Lung (tissue), 13 donors: ENCODE measurements around the gene RASAL1. TPM values are rescaled to one million over a fixed set of nuclear protein-coding genes. Genes with fewer than 3 reads are reported as not detected.

Experiments used
- ATAC-seq: fragments of 200-7000 bp; cut with Tn5 transposase; one replicate; pipeline ENCODE4 v1.9.1; 2020; ENCODE audit warnings: moderate number of reproducible peaks; ENCODE audit not compliant: insufficient read depth, low FRiP score
- DNase-seq, 3 donors: peaks; one replicate each; pipeline ENCODE4 v3.0.0-alpha.2; 2013 to 2017
- H3K27ac ChIP-seq, 2 donors: one replicate each; pipeline ENCODE4 v1.5.1; 2013; ENCODE audit warnings: mild to moderate bottlenecking in 2 of 2, moderate library complexity in 2 of 2, control low read depth in 1 of 2, inconsistent platforms in 1 of 2, low read depth in 1 of 2, low read length in 1 of 2
- H3K27me3 ChIP-seq, 3 donors: one replicate each; pipeline ENCODE4 v1.5.1; 2013; ENCODE audit warnings: low read length in 2 of 3; ENCODE audit not compliant: control insufficient read depth in 3 of 3, insufficient read depth in 3 of 3
- H3K36me3 ChIP-seq, 4 donors: one replicate each; pipeline ENCODE4 v1.5.1; 2013; ENCODE audit warnings: low read length in 4 of 4, mild to moderate bottlenecking in 1 of 4, moderate library complexity in 1 of 4; ENCODE audit not compliant: control insufficient read depth in 4 of 4, insufficient read depth in 4 of 4
- H3K4me1 ChIP-seq, 5 donors: one replicate each; pipeline ENCODE4 v1.5.1; 2013; ENCODE audit warnings: low read length in 5 of 5, mild to moderate bottlenecking in 2 of 5, moderate library complexity in 1 of 5; ENCODE audit not compliant: control insufficient read depth in 5 of 5, insufficient read depth in 5 of 5
- H3K4me3 ChIP-seq: one replicate; pipeline ENCODE4 v1.5.1; 2013; ENCODE audit warnings: mild to moderate bottlenecking, control low read depth, moderate library complexity
- H3K9ac ChIP-seq, 2 donors: one replicate each; pipeline ENCODE4 v1.5.1; 2013; ENCODE audit warnings: low read length in 2 of 2, control low read depth in 1 of 2; ENCODE audit not compliant: insufficient read depth in 1 of 2
- H3K9me3 ChIP-seq, 4 donors: one replicate each; pipeline ENCODE4 v1.5.1; 2013; ENCODE audit warnings: low read length in 3 of 4, mild to moderate bottlenecking in 1 of 4, moderate library complexity in 1 of 4; ENCODE audit not compliant: control insufficient read depth in 4 of 4, insufficient read depth in 3 of 4
- WGBS, 2 donors: extraction: QIAGEN DNeasy Blood & Tissue Kit; methylation state at CpG; one replicate each; pipeline ENCODE4 v1.1.7; 2013; 5-methylcytosine and 5-hydroxymethylcytosine counted together
- polyA plus RNA-seq, 2 donors: library from polyadenylated mRNA; stranded (reverse); fragments of 200-250 nt; gene quantifications; one replicate each; pipeline ENCODE4 v1.2.1, GENCODE V29; 2013
- small RNA-seq: library from RNA; depleted of rRNA; stranded (forward); fragments of <200 nt; gene quantifications from one replicate; pipeline ENCODE3, GENCODE V24; 2014; ENCODE audit warnings: low replicate concordance
- total RNA-seq, 2 donors: library from RNA; depleted of rRNA in 1 of 2; stranded (reverse); fragments of >200 nt in 1 of 2; gene quantifications; one replicate each; pipeline ENCODE4 v1.2.1, GENCODE V29; 2014 to 2021
- TF ChIP-seq, protein P1 (sequence below): IDR thresholded peaks from 2 replicates; pipeline ENCODE4 v1.5.1; 2012; ENCODE audit warnings: mild to moderate bottlenecking; ENCODE audit errors: control extremely low read depth, extremely low read depth
- donor health status: control.
- donor health status: control.
- donor health status: Bipolar disorder and iron deficiency.
- donor health status: healthy.
- donor health status: DM: yes; HTN: yes; CAD: no.

The RASAL1 gene
- total and polyA plus RNA-seq, 4 donors: 0.09 to 1.8 (median 0.62) TPM

DNA sequence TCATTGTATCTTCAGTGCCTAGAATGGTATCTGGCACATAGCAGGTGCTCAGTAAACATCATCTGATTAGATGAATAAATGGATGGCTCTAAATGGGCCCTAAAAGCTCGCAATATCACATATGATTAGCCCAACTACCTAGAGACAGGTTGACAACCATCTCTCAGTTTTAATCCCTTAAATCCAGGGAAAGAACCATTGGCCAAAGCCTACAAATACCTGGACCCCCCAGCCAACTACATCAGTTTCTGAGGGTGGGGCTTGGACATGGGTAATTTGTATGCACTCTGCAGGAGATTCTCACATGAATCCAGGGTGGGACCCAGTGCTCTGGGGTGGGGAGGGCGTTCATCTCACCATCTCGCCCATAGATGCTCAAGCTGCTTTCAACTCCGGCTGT lies 83.8 kb downstream of the RASAL1 start:
- H3K4me3 ChIP-seq: no peak overlapping the region
- peaks cover 5 to 23% (median 15%) of the 10 kb centered on the region in 3 donors for H3K27me3 ChIP-seq
- H3K4me1 ChIP-seq: peaks cover 0 to under 1% (median 0%) of the 10 kb centered on the region in 5 donors
- no peak overlapping the region for H3K27ac ChIP-seq
- TF ChIP-seq, protein P1, sequence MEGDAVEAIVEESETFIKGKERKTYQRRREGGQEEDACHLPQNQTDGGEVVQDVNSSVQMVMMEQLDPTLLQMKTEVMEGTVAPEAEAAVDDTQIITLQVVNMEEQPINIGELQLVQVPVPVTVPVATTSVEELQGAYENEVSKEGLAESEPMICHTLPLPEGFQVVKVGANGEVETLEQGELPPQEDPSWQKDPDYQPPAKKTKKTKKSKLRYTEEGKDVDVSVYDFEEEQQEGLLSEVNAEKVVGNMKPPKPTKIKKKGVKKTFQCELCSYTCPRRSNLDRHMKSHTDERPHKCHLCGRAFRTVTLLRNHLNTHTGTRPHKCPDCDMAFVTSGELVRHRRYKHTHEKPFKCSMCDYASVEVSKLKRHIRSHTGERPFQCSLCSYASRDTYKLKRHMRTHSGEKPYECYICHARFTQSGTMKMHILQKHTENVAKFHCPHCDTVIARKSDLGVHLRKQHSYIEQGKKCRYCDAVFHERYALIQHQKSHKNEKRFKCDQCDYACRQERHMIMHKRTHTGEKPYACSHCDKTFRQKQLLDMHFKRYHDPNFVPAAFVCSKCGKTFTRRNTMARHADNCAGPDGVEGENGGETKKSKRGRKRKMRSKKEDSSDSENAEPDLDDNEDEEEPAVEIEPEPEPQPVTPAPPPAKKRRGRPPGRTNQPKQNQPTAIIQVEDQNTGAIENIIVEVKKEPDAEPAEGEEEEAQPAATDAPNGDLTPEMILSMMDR: no peak
- no peak for DNase-seq
- WGBS, 2 donors: 86 to 87% methylated on average over 4 of the region's 4 CpGs
- peaks cover 0 to 3% (median 0%) of the 10 kb centered on the region in 4 donors for H3K9me3 ChIP-seq
- no peaks in the 10 kb centered on the region for H3K36me3 ChIP-seq
- ATAC-seq: no peak
- no peak overlapping the region for H3K9ac ChIP-seq

DNA sequence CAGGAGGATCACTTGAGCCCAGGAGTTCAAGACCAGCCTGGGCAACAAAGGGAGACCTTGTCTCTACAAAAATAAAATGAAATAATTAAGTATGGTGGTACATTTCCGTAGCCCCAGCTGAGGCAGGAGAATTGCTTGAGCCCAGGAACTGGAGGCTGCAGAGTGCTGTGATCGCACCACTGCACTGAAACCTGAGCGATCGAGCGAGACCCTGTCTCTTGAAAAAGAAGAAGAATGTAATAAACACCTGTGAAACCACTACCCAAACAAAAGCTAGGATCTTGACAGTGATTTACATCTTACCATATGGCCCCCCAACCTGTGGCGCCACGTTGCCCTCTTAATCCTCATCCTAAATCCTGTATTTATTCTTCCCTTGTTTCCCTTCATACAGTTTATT lies 84.8 kb downstream of the RASAL1 start:
- TF ChIP-seq, protein P1: no peak

DNA sequence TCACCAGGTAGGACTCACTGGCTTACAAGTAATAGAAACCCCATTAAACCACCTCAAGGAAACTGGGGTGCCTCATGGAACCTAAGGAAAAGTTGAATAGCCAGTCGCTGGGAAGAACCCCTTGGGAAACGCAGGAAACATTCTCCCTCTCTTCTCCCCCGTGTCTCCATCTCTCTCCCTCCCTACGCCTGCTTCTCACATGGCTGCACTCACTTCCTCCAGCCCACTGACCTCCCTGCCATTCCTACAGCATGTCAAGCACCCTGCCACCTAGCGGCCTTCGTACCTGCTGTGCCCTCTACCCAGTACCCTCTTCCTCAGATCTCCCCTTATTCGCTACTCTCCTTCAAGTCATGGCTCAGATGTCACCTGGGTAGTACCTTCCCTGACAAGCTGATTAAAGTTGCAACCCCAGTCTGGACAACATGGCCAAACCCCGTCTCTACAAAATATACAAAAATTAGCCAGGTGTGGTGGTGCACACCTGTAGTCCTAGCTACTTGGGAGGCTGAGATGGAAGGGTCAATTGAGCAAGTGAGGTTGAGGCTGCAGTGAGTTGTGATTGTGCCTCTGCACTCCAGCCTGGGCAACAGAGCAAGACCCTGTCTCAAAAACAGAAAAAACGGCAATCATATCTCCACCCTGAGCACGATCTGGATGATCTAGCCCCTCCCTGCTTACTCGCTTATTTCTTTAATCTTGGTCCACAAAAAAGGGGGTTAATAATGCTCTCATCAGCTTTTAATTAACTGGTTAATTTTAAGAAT lies 85.4 kb downstream of the RASAL1 start:
- no peak overlapping the region for H3K9ac ChIP-seq
- ATAC-seq (no peak), DNase-seq (no peak)
- TF ChIP-seq, protein P1: no peak
- H3K27me3 ChIP-seq: peaks cover 0 to 20% (median 11%) of the 10 kb centered on the region in 3 donors
- no peak overlapping the region for H3K4me3 ChIP-seq
- H3K4me1 ChIP-seq: no peaks in the 10 kb centered on the region
- no peaks in the 10 kb centered on the region for H3K36me3 ChIP-seq
- H3K9me3 ChIP-seq: peaks cover 0 to under 1% (median 0%) of the 10 kb centered on the region in 4 donors
- 57 to 61% methylated on average over 11 of the region's 11 CpGs for WGBS, 2 donors
- no peak overlapping the region for H3K27ac ChIP-seq

More for the DNA sequence above, 84.8 kb downstream of the RASAL1 start:
- H3K9me3 ChIP-seq: peaks cover 0 to 3% (median 0%) of the 10 kb centered on the region in 4 donors
- no peaks in the 10 kb centered on the region for H3K4me1 ChIP-seq
- H3K9ac ChIP-seq: no peak overlapping the region
- peaks cover 3 to 20% (median 9%) of the 10 kb centered on the region in 3 donors for H3K27me3 ChIP-seq
- no peak for ATAC-seq
- DNase-seq: no peak
- H3K27ac ChIP-seq: no peak overlapping the region
- WGBS, 2 donors: 83 to 93% methylated on average over 7 of the region's 7 CpGs
- H3K4me3 ChIP-seq: no peak overlapping the region
- H3K36me3 ChIP-seq: no peaks in the 10 kb centered on the region

Small RNA genes within 50 kb of the gene (small RNA-seq; reads per million reads assigned to genes)
- gene MIR7106 (not detected), gene RF00019 (not detected)

Other genes with a start within 250 kb of the RASAL1 start
- gene OAS1, start 228.8 kb downstream of the RASAL1 start, total RNA-seq: 10 to 100 TPM; 15.8 to 21.2 TPM
- 10 to 100 TPM; 14.6 to 40.3 TPM for gene OAS1, start 228.8 kb downstream of the RASAL1 start, polyA plus RNA-seq
- 10 to 100 TPM; 13.9 to 31.9 TPM for gene OAS3, start 197.3 kb downstream of the RASAL1 start, total RNA-seq
- 10 to 100 TPM in 1 of 2 donors, 1 to 10 TPM in 1; 5.7 to 24.6 TPM for gene OAS3, start 197.3 kb downstream of the RASAL1 start, polyA plus RNA-seq
- gene OAS2, start 157.2 kb downstream of the RASAL1 start, total RNA-seq: 10 to 100 TPM; 11.3 to 25.9 TPM
- 10 to 100 TPM in 1 of 2 donors, 1 to 10 TPM in 1; 9.8 to 20.8 TPM for gene OAS2, start 157.2 kb downstream of the RASAL1 start, polyA plus RNA-seq
- 1 to 10 TPM; 2.9 to 4.9 TPM for gene DTX1, start 79.0 kb downstream of the RASAL1 start, total RNA-seq
- 1 to 10 TPM; 1.3 to 1.6 TPM for gene DTX1, start 79.0 kb downstream of the RASAL1 start, polyA plus RNA-seq
- gene CFAP73, start 14.0 kb upstream of the RASAL1 start, total RNA-seq: 10 to 100 TPM; 14.6 to 40.6 TPM
- 10 to 100 TPM; 10.4 to 14.6 TPM for gene CFAP73, start 14.0 kb upstream of the RASAL1 start, polyA plus RNA-seq
- 10 to 100 TPM; 17.9 to 75.3 TPM for gene DDX54, start 49.7 kb upstream of the RASAL1 start, total RNA-seq
- 10 to 100 TPM; 43.6 to 60.2 TPM for gene DDX54, start 49.7 kb upstream of the RASAL1 start, polyA plus RNA-seq
- 10 to 100 TPM in 1 of 2 donors, 1 to 10 TPM in 1; 9.1 to 19.7 TPM for gene RITA1, start 50.0 kb upstream of the RASAL1 start, total RNA-seq
- gene RITA1, start 50.0 kb upstream of the RASAL1 start, polyA plus RNA-seq: 10 to 100 TPM; 12.3 to 16.2 TPM
- gene TPCN1, start 85.7 kb upstream of the RASAL1 start, total RNA-seq: 10 to 100 TPM; 32.0 to 61.7 TPM
- gene TPCN1, start 85.7 kb upstream of the RASAL1 start, polyA plus RNA-seq: 10 to 100 TPM; 20.8 to 29.4 TPM
- 10 to 100 TPM; 21.8 to 44.8 TPM for gene SLC8B1, start 199.3 kb upstream of the RASAL1 start, total RNA-seq
- 10 to 100 TPM; 27.5 to 36.7 TPM for gene SLC8B1, start 199.3 kb upstream of the RASAL1 start, polyA plus RNA-seq
- 10 to 100 TPM; 16.7 to 48.9 TPM for gene PLBD2, start 222.8 kb upstream of the RASAL1 start, total RNA-seq
- 10 to 100 TPM; 16.4 to 26.5 TPM for gene PLBD2, start 222.8 kb upstream of the RASAL1 start, polyA plus RNA-seq